ENCODE measurements around the gene MAN1C1. TPM values are rescaled to one million over a fixed set of nuclear protein-coding genes. Genes with fewer than 3 reads are reported as not detected.
"Not testable (repeated sequence)": the region's sequence is repeated elsewhere in the genome, so short reads cannot be mapped to it uniquely, and the experiment has no call there.

MAN1C1 gene
- total and polyA plus RNA-seq, 4 donors: 2.8 to 32.2 (median 14.5) TPM

DNA sequence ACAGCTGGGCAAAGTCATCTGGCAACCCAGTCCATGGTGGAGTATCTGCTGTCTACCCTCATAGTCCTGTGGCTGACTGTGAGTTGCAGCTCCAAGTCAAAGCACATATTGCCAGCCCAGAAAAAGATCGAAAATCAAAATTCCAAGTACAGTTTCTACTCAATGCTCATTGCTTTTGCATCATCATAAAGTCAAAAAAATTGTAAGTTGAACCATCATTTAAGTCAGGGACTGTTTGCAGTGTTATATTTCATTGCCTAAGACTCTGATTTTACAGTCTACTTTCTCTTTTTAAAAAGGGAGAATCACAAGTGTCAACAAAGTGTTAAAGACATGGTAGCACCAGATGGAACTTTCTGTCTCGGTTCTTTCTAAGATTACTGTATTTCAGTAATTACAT lies 22.7 kb upstream of the MAN1C1 start:
- ATAC-seq (ENCODE audit: low FRiP score): no peak

DNA sequence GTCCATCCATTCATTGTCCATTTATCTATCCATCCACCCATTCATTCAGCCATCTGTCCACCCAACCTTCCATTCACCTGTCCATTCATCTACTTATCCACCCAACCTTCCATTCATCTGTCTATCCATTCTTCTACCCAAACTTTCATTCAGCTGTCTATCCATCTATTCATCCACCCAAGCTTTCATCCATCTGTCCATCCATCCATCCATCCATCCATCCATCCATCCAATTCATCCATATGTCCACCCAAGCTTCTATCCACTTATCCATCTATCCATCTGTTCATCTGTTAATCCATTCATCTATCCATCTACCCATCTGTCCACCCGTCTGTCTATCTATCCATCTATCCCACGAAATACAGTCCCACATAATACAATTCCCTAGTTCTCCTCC lies 21.6 kb upstream of the MAN1C1 start:
- no peak for DNase-seq

More for the DNA sequence above, 22.7 kb upstream of the MAN1C1 start:
- Histone ChIP-seq H3K27ac (ENCODE audit: low read depth in 1 of 2, low read length in 2 of 2) (no peak overlapping the region), H3K36me3 (ENCODE audit: control insufficient read depth in 1 of 2, insufficient read depth in 2 of 2, low read length in 1 of 2) (peaks cover 0 to 2% of the 10 kb centered on the region in 2 donors), H3K4me1 (ENCODE audit: control insufficient read depth in 1 of 2, insufficient read depth in 2 of 2, low read length in 2 of 2) (no peaks in the 10 kb centered on the region), H3K27me3 (ENCODE audit: control insufficient read depth in 1 of 2, insufficient read depth in 2 of 2, low read length in 1 of 2) (no peaks in the 10 kb centered on the region), H3K4me3 (ENCODE audit: low read length in 2 of 2) (no peak overlapping the region), H3K9me3 (ENCODE audit: control insufficient read depth, low read length) (peaks cover 4% of the 10 kb centered on the region)
- WGBS, 2 donors: 76 to 80% methylated on average over 2 of the region's 2 CpGs
- intact Hi-C loops (cut with DNase I): no loop called here
- no peak for DNase-seq

DNA sequence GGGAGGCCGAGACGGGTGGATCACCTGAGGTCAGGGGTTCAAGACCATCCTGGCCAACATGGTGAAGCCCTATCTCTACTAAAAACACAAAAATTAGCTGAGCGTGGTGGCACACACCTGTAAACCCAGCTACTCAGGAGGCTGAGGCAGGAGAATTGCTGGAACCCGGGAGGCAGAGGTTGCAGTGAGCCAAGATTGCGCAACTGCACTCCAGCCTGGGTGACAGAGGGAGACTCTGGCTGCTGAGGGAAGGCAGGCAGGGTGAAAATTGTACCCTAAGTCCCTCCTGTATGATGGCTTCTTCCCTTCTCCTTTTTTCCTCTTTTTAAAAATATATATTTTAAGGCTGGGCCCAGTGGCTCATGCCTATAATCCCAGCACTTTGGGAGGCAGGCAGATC lies 19.9 kb upstream of the MAN1C1 start:
- H3K4me3 ChIP-seq (ENCODE audit: low read length in 2 of 2); intact Hi-C loops (cut with DNase I); H3K27ac ChIP-seq (ENCODE audit: low read depth in 1 of 2, low read length in 2 of 2); H3K9me3 ChIP-seq (ENCODE audit: control insufficient read depth, low read length); ATAC-seq (ENCODE audit: low FRiP score); H3K36me3 ChIP-seq (ENCODE audit: control insufficient read depth in 1 of 2, insufficient read depth in 2 of 2, low read length in 1 of 2); DNase-seq; H3K4me1 ChIP-seq (ENCODE audit: control insufficient read depth in 1 of 2, insufficient read depth in 2 of 2, low read length in 2 of 2); H3K27me3 ChIP-seq (ENCODE audit: control insufficient read depth in 1 of 2, insufficient read depth in 2 of 2, low read length in 1 of 2): not testable (repeated sequence)
- 96 to 97% methylated on average over 5 of the region's 5 CpGs for WGBS, 2 donors

More for the DNA sequence above, 21.6 kb upstream of the MAN1C1 start:
- WGBS, 2 donors: 71 to 95% methylated on average over 2 of the region's 2 CpGs
- H3K4me1 ChIP-seq (ENCODE audit: control insufficient read depth in 1 of 2, insufficient read depth in 2 of 2, low read length in 2 of 2): no peaks in the 10 kb centered on the region
- peaks cover 0 to 3% of the 10 kb centered on the region in 2 donors for H3K36me3 ChIP-seq (ENCODE audit: control insufficient read depth in 1 of 2, insufficient read depth in 2 of 2, low read length in 1 of 2)
- H3K9me3 ChIP-seq (ENCODE audit: control insufficient read depth, low read length): peaks cover 4% of the 10 kb centered on the region
- no peak for ATAC-seq (ENCODE audit: low FRiP score)
- H3K27me3 ChIP-seq (ENCODE audit: control insufficient read depth in 1 of 2, insufficient read depth in 2 of 2, low read length in 1 of 2): no peaks in the 10 kb centered on the region
- intact Hi-C loops (cut with DNase I): no loop called here
- no peak overlapping the region for H3K4me3 ChIP-seq (ENCODE audit: low read length in 2 of 2)
- no peak overlapping the region for H3K27ac ChIP-seq (ENCODE audit: low read depth in 1 of 2, low read length in 2 of 2)

DNA sequence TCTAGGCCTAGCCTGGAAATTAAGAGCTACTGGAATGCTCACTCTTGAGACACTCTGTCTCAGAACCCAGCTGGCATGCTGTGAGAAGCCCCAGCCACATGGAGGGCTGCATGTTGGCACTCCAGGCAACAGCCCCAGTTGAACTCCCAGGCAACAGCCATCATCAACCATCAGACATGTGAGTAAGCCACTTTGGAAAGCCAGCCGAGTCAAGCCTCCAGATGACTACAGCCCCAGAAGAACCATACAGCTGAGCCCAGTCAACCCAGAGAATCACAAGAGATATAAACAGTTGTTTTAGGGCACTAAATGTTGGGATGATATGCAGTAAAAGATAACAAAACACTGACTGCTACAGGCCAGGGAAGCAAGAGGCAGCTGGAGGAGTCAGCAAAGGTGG lies 17.7 kb upstream of the MAN1C1 start:
- peaks cover 0 to 3% of the 10 kb centered on the region in 2 donors for H3K36me3 ChIP-seq (ENCODE audit: control insufficient read depth in 1 of 2, insufficient read depth in 2 of 2, low read length in 1 of 2)
- H3K27me3 ChIP-seq (ENCODE audit: control insufficient read depth in 1 of 2, insufficient read depth in 2 of 2, low read length in 1 of 2): no peaks in the 10 kb centered on the region
- H3K27ac ChIP-seq (ENCODE audit: low read depth in 1 of 2, low read length in 2 of 2): no peak overlapping the region
- no peak overlapping the region for H3K4me3 ChIP-seq (ENCODE audit: low read length in 2 of 2)
- WGBS, 2 donors: 96 to 97% methylated on average over 1 of the region's 1 CpG
- intact Hi-C loops (cut with DNase I): no loop called here
- peaks cover 4% of the 10 kb centered on the region for H3K9me3 ChIP-seq (ENCODE audit: control insufficient read depth, low read length)
- ATAC-seq (ENCODE audit: low FRiP score) (no peak), DNase-seq (no peak)
- no peaks in the 10 kb centered on the region for H3K4me1 ChIP-seq (ENCODE audit: control insufficient read depth in 1 of 2, insufficient read depth in 2 of 2, low read length in 2 of 2)

DNA sequence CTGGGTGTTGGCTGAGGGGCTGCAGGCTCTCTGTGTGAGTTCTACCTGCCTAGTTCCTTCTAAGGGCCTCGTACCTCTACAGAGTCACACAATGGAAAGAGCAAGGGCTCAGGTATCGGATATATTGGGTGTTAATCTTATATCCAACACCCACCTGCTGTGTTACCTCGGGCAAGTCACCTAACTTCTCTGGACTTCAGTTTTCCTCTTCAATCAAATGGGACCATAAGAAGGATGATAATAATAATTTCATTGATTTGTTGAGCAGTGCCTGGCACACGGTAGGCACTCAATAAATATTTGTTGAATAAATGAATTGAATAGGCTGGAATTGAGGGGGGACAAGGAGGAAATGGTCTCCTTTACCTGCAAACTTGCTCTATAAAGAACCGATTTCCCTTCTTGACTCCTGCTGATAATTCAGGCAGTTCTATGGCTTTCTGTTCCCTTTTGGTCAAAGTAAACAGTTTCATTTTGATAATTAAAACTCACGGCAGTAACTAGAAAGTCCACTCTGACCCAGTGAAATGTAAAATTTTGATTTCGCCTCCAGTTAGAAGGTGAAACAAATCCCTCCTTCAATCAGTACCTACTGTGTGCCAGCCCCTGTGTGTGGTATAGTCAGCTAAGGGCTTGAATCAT lies 16.5 kb upstream of the MAN1C1 start:
- Histone ChIP-seq H3K27me3 (ENCODE audit: control insufficient read depth in 1 of 2, insufficient read depth in 2 of 2, low read length in 1 of 2) (no peaks in the 10 kb centered on the region), H3K9me3 (ENCODE audit: control insufficient read depth, low read length) (peaks cover 4% of the 10 kb centered on the region), H3K27ac (ENCODE audit: low read depth in 1 of 2, low read length in 2 of 2) (no peak overlapping the region), H3K4me1 (ENCODE audit: control insufficient read depth in 1 of 2, insufficient read depth in 2 of 2, low read length in 2 of 2) (no peaks in the 10 kb centered on the region), H3K36me3 (ENCODE audit: control insufficient read depth in 1 of 2, insufficient read depth in 2 of 2, low read length in 1 of 2) (peaks cover 0 to 3% of the 10 kb centered on the region in 2 donors), H3K4me3 (ENCODE audit: low read length in 2 of 2) (no peak overlapping the region)
- DNase-seq: no peak
- no peak for ATAC-seq (ENCODE audit: low FRiP score)
- 93% methylated on average over 7 of the region's 7 CpGs for WGBS, 2 donors
- intact Hi-C loops (cut with DNase I): no loop called here

DNA sequence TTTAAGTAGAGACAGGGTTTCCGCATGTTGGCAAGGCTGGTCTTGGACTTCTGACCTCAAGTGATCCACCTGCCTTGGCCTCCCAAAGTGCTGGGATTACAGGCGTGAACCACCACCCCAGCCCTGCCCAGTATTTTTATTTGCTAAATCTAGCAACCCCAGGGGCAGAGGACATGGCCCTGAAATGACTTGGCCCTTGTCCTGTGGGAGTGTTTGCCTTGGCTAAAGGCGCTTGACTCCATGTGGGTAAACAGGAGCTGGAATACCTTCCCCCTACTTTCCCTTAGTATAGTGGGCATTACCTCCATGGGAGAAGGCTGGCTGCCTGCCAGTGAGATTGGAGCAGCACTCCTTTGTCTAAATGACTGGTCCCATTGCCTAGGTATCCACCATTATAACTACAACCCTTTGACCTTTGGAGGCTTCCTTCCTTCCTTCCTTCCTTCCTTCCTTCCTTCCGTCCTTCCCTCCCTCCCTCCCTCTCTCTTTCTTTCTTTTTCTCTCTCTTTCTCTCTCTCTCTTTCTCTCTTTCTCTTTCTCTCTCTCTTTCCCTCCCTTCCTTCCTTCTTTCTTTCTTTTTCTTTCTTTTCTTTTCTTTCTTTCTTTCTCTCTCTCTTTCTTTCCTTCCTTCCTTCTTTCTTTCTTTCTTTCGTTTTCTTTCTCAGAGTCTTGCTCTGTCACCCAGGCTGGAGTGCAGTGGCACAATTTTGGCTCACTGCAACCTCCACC lies 15.5 kb upstream of the MAN1C1 start:
- WGBS, 2 donors: 68 to 79% methylated on average over 5 of the region's 5 CpGs
- H3K9me3 ChIP-seq (ENCODE audit: control insufficient read depth, low read length); intact Hi-C loops (cut with DNase I): not testable (repeated sequence)

DNA sequence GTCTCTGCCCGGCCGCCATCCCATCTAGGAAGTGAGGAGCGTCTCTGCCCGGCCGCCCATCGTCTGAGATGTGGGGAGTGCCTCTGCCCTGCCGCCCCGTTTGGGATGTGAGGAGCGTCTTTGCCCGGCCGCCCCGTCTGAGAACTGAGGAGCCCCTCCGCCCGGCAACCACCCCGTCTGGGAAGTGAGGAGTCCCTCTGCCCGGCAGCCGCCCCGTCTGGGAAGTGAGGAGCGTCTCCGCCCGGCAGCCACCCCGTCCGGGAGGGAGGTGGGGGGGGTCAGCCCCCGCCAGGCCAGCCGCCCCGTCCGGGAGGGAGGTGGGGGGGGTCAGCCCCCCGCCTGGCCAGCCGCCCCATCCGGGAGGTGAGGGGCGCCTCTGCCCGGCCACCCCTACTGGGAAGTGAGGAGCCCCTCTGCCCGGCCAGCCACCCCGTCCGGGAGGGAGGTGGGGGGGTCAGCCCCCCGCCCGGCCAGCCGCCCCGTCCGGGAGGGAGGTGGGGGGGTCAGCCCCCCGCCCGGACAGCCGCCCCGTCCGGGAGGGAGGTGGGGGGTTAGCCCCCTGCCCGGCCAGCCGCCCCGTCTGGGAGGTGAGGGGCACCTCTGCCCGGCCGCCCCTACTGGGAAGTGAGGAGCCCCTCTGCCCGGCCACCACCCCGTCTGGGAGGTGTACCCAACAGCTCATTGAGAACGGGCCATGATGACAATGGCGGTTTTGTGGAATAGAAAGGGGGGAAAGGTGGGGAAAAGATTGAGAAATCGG lies 12.6 kb upstream of the MAN1C1 start:
- H3K36me3 ChIP-seq (ENCODE audit: control insufficient read depth in 1 of 2, insufficient read depth in 2 of 2, low read length in 1 of 2); H3K4me3 ChIP-seq (ENCODE audit: low read length in 2 of 2); H3K9me3 ChIP-seq (ENCODE audit: control insufficient read depth, low read length); intact Hi-C loops (cut with DNase I); DNase-seq; H3K27ac ChIP-seq (ENCODE audit: low read depth in 1 of 2, low read length in 2 of 2); H3K27me3 ChIP-seq (ENCODE audit: control insufficient read depth in 1 of 2, insufficient read depth in 2 of 2, low read length in 1 of 2); H3K4me1 ChIP-seq (ENCODE audit: control insufficient read depth in 1 of 2, insufficient read depth in 2 of 2, low read length in 2 of 2); ATAC-seq (ENCODE audit: low FRiP score): not testable (repeated sequence)
- 91 to 96% methylated on average over 24 to 48 of the region's 55 CpGs for WGBS, 2 donors

More for the DNA sequence above, 15.5 kb upstream of the MAN1C1 start:
- not testable (repeated sequence) for H3K36me3 ChIP-seq (ENCODE audit: control insufficient read depth in 1 of 2, insufficient read depth in 2 of 2, low read length in 1 of 2); ATAC-seq (ENCODE audit: low FRiP score); H3K27me3 ChIP-seq (ENCODE audit: control insufficient read depth in 1 of 2, insufficient read depth in 2 of 2, low read length in 1 of 2); H3K27ac ChIP-seq (ENCODE audit: low read depth in 1 of 2, low read length in 2 of 2); DNase-seq; H3K4me1 ChIP-seq (ENCODE audit: control insufficient read depth in 1 of 2, insufficient read depth in 2 of 2, low read length in 2 of 2); H3K4me3 ChIP-seq (ENCODE audit: low read length in 2 of 2)

DNA sequence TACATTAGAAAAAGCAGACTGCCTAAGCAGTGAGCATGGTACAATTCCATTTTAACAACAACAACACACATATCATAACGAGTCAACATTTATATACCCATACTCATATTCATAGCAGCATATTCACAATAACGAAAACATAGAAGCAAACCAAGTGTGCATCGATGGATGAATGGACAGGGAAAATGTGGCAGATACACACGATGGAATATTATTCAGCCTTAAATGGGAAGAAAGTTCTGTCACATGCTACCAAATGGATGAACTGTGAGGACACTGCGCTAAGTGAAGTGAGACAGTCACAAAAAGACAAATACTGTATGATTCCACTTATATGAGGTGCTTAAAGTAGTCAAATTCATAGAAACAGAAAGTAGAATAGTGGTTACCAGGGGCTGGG lies 9.5 kb upstream of the MAN1C1 start:
- intact Hi-C loops (cut with DNase I): no loop called here
- WGBS, 2 donors: 94 to 96% methylated on average over 5 of the region's 5 CpGs
- ATAC-seq (ENCODE audit: low FRiP score): no peak

More for the DNA sequence above, 9.5 kb upstream of the MAN1C1 start:
- Histone ChIP-seq H3K36me3 (ENCODE audit: control insufficient read depth in 1 of 2, insufficient read depth in 2 of 2, low read length in 1 of 2) (no peaks in the 10 kb centered on the region), H3K27ac (ENCODE audit: low read depth in 1 of 2, low read length in 2 of 2) (no peak overlapping the region), H3K4me3 (ENCODE audit: low read length in 2 of 2) (no peak overlapping the region), H3K4me1 (ENCODE audit: control insufficient read depth in 1 of 2, insufficient read depth in 2 of 2, low read length in 2 of 2) (no peaks in the 10 kb centered on the region), H3K9me3 (ENCODE audit: control insufficient read depth, low read length) (no peaks in the 10 kb centered on the region), H3K27me3 (ENCODE audit: control insufficient read depth in 1 of 2, insufficient read depth in 2 of 2, low read length in 1 of 2) (no peaks in the 10 kb centered on the region)
- no peak for DNase-seq

Data from aorta (tissue), 5 donors.